Activated T-helper 2 cell treated with anti-CD3 and anti-CD28 coated beads, Interferon-gamma antibody, Interleukin-2, Interleukin-4, amounts not matched to agents 10 μg/mL and 5 μg/mL and 100 μg/mL, durations not matched to agents 14 hours and 24 hours and 36 hours (primary cell): ENCODE data around the gene PDCD7. TPM values are rescaled to one million over a fixed set of nuclear protein-coding genes. Genes with fewer than 3 reads are reported as not detected.
A peak's percentile ranks its signal among the peaks of the same experiment; 100 is the strongest.
"Not testable (repeated sequence)": the region's sequence is repeated elsewhere in the genome, so short reads cannot be mapped to it uniquely, and the experiment has no call there.

Experiments used
- DNase-seq: peaks from one replicate; pipeline ENCODE4 v3.0.0; 2021; ENCODE audit warnings: low spot score
- H3K27ac Mint-ChIP-seq: one replicate; pipeline ENCODE4 v1.8.0; 2021; ENCODE audit warnings: mixed read lengths
- H3K27me3 Mint-ChIP-seq: one replicate; pipeline ENCODE4 v1.8.0; 2021; ENCODE audit warnings: low read depth, mixed read lengths
- H3K36me3 Mint-ChIP-seq: one replicate; pipeline ENCODE4 v1.8.0; 2021; ENCODE audit warnings: low read depth, mixed read lengths
- H3K4me1 Mint-ChIP-seq: one replicate; pipeline ENCODE4 v1.8.0; 2021; ENCODE audit warnings: low read depth, mixed read lengths
- H3K4me3 Mint-ChIP-seq: one replicate; pipeline ENCODE4 v1.8.0; 2021; ENCODE audit warnings: low read depth, mild to moderate bottlenecking, moderate library complexity, mixed read lengths
- H3K9me3 Mint-ChIP-seq: one replicate; pipeline ENCODE4 v1.8.0; 2021; ENCODE audit warnings: mixed read lengths
- intact Hi-C: fragments of 100-400 bp; cut with micrococcal nuclease; formaldehyde crosslinking; loops from one replicate; pipeline ENCODE4 v1.15.1; 2023
- total RNA-seq: library from RNA; stranded (reverse); gene quantifications from 2 replicates; pipeline ENCODE4 v1.2.3, GENCODE V29; 2022

PDCD7 gene
- total RNA-seq, 1 donor from 2014 or later: 68.4 TPM

DNA sequence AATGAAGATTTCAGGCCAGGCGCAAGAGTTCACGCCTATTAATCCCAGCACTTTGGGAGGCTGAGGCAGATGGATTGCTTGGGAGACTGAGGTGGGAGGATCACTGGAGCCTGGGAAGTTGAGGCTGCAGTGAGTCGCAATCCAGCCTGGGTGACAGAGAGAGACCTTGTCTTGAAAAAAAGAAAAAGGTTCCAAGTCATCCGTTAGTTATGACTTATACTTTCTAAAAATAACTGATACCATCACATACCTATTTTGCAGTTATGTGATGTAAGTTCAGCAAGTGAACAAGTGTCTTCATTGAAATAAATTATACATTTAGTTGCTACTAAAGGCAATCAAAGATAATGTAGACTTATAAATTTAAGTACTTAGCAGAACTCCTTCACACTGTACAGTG, 29.4 kb upstream of the PDCD7 start:
- no peak for DNase-seq
- H3K27ac Mint-ChIP-seq: no peak overlapping the region
- H3K4me3 Mint-ChIP-seq: no peak overlapping the region
- peaks cover 37% of the 10 kb centered on the region for H3K36me3 Mint-ChIP-seq
- no peaks in the 10 kb centered on the region for H3K27me3 Mint-ChIP-seq
- intact Hi-C loops: no loop called here
- H3K9me3 Mint-ChIP-seq: no peaks in the 10 kb centered on the region
- peaks cover 2% of the 10 kb centered on the region for H3K4me1 Mint-ChIP-seq

DNA sequence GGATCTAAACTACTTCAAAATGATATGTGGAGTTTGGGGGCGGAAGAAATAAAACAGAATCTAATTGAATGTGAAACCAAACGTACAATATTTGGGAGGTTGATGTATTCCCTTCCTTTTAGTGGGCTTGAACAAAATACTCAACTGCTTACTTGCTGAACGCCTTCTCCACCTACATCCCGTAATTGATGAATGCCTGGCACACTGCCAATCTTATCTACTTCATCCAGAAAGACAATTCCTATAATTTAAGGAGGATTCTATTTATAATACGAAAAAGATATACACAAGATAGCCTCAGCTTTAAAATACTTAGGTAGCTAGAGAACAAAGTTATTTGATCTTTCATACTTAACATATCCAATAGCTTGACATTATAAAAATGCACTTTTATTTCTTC, 23.1 kb upstream of the PDCD7 start:
- intact Hi-C loops: no loop called here
- Mint-ChIP-seq H3K36me3 (peaks cover 57% of the 10 kb centered on the region), H3K4me3 (no peak overlapping the region), H3K9me3 (no peaks in the 10 kb centered on the region), H3K4me1 (peaks cover 4% of the 10 kb centered on the region), H3K27me3 (no peaks in the 10 kb centered on the region), H3K27ac (no peak overlapping the region)
- DNase-seq: no peak

DNA sequence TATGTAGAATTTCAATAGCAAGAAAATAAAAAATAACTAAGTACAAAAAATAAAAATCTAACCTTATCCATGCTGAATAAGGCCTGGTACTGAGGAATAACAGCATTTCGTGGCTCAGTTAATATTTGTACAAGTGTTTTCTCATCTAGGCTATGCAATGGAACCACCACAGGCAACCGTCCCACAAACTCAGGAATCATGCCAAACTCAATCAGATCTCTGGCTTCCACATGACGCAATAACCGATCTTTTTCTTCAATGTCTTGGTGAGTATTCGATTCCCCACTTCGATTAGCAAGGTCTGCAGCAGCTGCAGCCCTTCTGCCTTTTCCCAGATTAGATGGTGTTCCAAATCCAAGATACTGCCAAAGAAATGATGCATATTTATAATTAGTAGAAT, 21.1 kb upstream of the PDCD7 start:
- H3K36me3 Mint-ChIP-seq: peaks cover 54% of the 10 kb centered on the region
- H3K4me1 Mint-ChIP-seq: peaks cover 2% of the 10 kb centered on the region
- H3K27ac Mint-ChIP-seq: no peak overlapping the region

DNA sequence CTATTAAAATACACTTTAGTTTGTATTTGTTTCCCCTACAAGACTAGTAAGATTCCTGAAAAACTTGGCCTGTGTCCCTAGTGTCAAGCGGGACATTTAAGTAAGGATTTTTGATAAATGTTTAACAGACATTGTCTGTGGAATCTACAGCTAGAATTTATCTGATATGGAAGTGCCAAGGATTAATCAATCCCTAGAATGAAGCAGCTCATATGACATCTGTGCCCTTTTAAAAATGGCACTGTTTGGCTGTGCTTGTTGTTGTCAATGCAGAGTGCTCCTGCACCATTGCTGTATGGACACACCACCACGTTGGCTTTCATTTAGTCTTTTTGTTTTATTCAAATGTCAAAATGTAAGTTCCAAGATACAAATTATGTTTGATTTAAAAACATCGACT, 14.3 kb upstream of the PDCD7 start:
- H3K27me3 Mint-ChIP-seq: no peaks in the 10 kb centered on the region
- H3K4me3 Mint-ChIP-seq: no peak overlapping the region
- intact Hi-C loops: no loop called here
- H3K9me3 Mint-ChIP-seq: no peaks in the 10 kb centered on the region
- DNase-seq: no peak
- H3K4me1 Mint-ChIP-seq: no peaks in the 10 kb centered on the region
- H3K27ac Mint-ChIP-seq: no peak overlapping the region
- peaks cover 28% of the 10 kb centered on the region for H3K36me3 Mint-ChIP-seq

More for the DNA sequence above, 21.1 kb upstream of the PDCD7 start:
- intact Hi-C loops: no loop called here
- DNase-seq: no peak
- no peaks in the 10 kb centered on the region for H3K27me3 Mint-ChIP-seq
- H3K9me3 Mint-ChIP-seq: no peaks in the 10 kb centered on the region
- no peak overlapping the region for H3K4me3 Mint-ChIP-seq

DNA sequence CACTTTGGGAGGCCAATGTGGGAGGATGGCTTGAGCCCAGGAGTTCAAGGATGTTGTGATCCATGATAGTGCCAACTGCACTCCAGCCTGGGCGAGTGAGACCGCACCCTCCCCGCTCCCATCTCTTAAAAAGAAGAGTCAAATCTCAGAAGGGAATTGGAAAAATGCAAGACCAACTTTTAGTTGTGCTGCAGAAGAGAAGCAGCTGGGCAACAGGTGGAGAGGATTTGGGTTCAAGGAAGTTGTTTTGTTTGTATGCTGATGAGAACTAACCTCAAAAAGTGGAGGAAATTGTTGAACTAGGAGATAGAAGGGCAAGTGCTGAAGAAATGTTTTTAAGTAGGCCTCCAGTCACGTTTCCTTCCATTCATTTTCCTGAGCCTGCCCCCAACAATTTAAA, 12.8 kb upstream of the PDCD7 start:
- H3K27ac Mint-ChIP-seq: no peak overlapping the region
- no peaks in the 10 kb centered on the region for H3K27me3 Mint-ChIP-seq
- DNase-seq: no peak
- intact Hi-C loops: no loop called here
- H3K4me3 Mint-ChIP-seq: no peak overlapping the region
- peaks cover 21% of the 10 kb centered on the region for H3K36me3 Mint-ChIP-seq
- no peaks in the 10 kb centered on the region for H3K4me1 Mint-ChIP-seq
- no peaks in the 10 kb centered on the region for H3K9me3 Mint-ChIP-seq

DNA sequence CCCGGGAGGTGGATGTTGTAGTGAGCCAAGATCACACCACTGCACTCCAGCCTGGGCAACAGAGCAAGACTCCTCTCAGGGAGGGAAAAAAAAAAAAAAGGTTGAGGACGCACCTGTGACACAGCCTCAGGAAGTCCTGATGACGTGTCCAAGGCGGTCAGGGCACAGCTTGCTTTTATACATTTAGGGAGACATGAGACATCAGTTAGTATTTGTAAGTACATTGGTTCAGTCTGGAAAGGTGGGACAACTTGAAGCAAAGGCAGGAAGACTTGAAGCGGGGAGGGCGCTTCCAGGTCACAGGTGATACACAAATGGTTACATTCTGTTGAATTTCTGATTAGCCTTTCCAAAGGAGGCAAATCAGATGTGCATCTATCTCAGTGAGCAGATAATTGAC, 5.0 kb upstream of the PDCD7 start:
- intact Hi-C loops, DNase-seq, H3K9me3 Mint-ChIP-seq, H3K36me3 Mint-ChIP-seq, H3K4me1 Mint-ChIP-seq, H3K4me3 Mint-ChIP-seq, H3K27ac Mint-ChIP-seq, H3K27me3 Mint-ChIP-seq: not testable (repeated sequence)

DNA sequence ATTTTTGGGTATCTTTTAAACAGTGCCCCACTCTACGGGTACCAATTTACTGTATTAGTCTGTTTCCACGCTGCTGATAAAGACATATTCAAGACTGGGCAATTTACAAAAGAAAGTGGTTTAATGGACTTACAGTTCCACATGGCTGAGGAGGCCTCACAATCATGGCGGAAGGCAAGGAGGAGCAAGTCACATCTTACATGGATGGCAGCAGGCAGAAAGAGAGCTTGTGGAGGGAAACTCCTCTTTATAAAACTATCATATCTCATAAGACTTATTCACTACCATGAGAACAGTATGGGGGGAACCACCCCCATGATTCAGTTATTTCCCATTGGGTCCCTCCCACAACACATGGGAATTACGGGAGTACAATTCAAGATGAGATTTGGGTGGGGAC, 4.3 kb upstream of the PDCD7 start:
- H3K4me3 Mint-ChIP-seq, intact Hi-C loops, H3K9me3 Mint-ChIP-seq, H3K4me1 Mint-ChIP-seq, H3K27me3 Mint-ChIP-seq, H3K36me3 Mint-ChIP-seq, H3K27ac Mint-ChIP-seq, DNase-seq: not testable (repeated sequence)

DNA sequence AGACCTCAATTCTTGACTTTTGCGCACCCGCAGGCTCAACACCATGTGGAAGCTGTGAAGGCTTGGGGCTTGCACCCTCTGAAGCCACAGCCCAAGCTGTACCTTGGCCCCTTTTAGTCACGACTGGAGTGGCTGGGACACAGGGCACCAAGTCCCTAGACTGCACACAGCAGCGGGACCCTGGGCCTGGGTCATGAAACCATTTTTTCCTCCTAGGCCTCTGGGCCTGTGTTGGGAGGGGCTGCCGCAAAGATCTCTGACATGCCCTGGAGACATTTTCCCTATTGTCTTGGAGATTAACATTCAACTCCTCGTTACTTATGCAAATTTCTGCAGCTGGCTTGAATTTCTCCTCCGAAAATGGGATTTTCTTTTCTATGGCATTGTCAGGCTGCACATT, 3.5 kb upstream of the PDCD7 start:
- H3K4me3 Mint-ChIP-seq, H3K27me3 Mint-ChIP-seq, H3K9me3 Mint-ChIP-seq, H3K36me3 Mint-ChIP-seq, DNase-seq, H3K4me1 Mint-ChIP-seq, intact Hi-C loops, H3K27ac Mint-ChIP-seq: not testable (repeated sequence)

DNA sequence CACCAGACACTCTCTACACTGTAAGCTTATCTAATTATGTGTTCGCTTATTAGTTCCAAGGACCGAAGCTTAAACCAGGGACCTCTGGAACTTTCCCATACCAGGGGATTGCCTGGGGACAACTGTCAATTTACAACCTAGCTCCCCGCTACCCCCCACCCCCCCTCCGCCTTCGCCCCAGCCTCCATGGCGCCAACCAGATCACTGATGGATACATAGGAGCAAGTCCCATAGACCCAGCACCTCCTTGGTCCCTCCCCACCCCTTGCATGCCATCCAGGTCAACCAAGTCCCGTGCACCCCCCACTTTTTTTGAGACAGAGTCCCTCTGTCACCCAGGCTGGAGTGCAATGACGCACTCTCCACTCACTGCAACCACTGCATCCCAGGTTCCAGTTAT, 930 bp upstream of the PDCD7 start:
- no peak overlapping the region for H3K27ac Mint-ChIP-seq
- no peak for DNase-seq
- peak overlapping the region; percentile 85 for H3K4me3 Mint-ChIP-seq
- H3K36me3 Mint-ChIP-seq: peaks cover 13% of the 10 kb centered on the region
- H3K27me3 Mint-ChIP-seq: no peaks in the 10 kb centered on the region
- H3K9me3 Mint-ChIP-seq: peaks cover 8% of the 10 kb centered on the region
- H3K4me1 Mint-ChIP-seq: peaks cover 14% of the 10 kb centered on the region
- intact Hi-C loops: loop anchor here (5.0 kb wide), 1 partner anchor 163 kb away; the partner anchor contains the start of gene RNU5A-1

DNA sequence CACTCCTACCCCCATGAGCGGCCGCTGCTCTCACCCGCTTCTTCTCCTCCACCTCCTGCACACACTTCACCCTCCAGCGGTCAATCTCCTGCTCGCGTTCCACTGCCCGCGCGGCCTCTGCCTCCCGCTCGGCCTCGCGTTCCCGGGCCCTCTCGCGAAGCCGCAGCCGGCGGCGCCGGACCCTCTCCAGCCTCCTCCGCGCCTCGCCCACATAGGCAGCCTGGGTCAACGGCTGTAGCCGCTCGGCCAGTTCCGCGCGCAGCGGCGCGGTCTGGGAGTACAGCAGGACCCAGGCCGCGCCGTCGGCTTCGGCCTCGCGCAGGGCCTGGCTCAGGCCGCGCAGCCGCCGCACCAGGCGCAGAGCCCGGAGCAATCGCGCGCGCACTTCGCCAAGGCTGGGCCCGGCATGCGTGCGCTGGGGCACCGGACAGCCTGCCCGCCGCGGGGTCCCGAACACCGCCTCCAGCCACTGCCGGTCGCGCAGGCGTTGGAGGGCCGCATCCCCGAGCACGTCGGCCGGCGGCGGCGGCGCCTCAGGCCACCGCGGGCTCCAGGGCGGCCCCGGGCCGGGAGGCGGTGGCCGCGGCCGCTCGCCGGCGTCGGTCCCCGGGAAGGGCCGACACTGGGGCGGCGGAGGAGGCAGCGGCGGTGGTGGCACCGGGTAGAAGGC, 595 bp downstream of the PDCD7 start:
- H3K4me1 Mint-ChIP-seq: peaks cover 15% of the 10 kb centered on the region
- peaks cover 27% of the 10 kb centered on the region for H3K36me3 Mint-ChIP-seq
- peak overlapping the region; percentile 86 for H3K4me3 Mint-ChIP-seq
- peaks cover 8% of the 10 kb centered on the region for H3K9me3 Mint-ChIP-seq
- H3K27me3 Mint-ChIP-seq: no peaks in the 10 kb centered on the region
- intact Hi-C loops: loop anchor here (2.0 to 5.0 kb wide), 2 partner anchors 52 to 164 kb away; partner anchors contain the start of genes CLPX and RNU5A-1
- peak; percentile 28 for DNase-seq
- H3K27ac Mint-ChIP-seq: peak overlapping the region; percentile 74

DNA sequence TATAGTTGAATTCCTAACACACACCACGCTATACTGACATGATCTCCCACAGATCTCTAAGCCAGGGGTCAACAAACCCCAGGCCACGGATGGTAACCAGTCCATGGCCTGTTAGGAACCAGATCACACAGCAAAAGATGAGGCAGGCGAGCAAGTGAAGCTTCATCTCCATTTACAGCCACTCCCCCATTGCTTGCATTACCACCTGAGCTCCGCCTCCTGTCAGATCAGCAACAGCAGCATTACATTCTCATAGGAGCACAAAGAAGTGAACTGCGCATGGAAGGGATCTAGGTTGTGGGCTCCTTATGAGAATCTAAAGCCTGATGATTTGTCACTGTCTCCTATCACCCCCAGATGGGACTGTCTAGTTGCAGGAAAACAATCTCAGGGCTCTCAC, 2.7 kb downstream of the PDCD7 start:
- H3K27ac Mint-ChIP-seq: no peak overlapping the region
- H3K36me3 Mint-ChIP-seq: peaks cover 41% of the 10 kb centered on the region
- H3K4me3 Mint-ChIP-seq: peak overlapping the region; percentile 33

DNA sequence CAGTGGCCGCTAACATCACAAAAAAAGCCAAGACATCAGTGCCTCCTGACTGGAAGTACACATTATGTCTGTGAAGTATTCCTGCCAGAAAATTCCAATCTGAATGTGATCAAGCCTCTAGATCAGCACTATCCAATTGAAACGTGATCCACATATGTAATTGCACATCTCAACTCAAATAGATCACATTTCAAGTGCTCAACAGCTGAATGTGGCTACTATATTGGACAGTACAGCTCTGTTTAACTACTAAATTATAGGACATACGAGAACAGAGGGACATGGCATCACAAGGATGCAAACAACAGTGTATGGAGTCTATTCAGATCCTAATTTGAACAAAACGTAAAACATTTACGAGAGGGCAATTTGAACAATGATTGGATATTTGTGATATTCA, 18.1 kb downstream of the PDCD7 start:
- Mint-ChIP-seq H3K4me3 (no peak overlapping the region), H3K27me3 (no peaks in the 10 kb centered on the region), H3K9me3 (no peaks in the 10 kb centered on the region), H3K4me1 (no peaks in the 10 kb centered on the region), H3K27ac (no peak overlapping the region), H3K36me3 (peaks cover 60% of the 10 kb centered on the region)
- DNase-seq: no peak
- intact Hi-C loops: no loop called here

More for the DNA sequence above, 2.7 kb downstream of the PDCD7 start:
- H3K9me3 Mint-ChIP-seq: no peaks in the 10 kb centered on the region
- no peak for DNase-seq
- no peaks in the 10 kb centered on the region for H3K27me3 Mint-ChIP-seq
- peaks cover 15% of the 10 kb centered on the region for H3K4me1 Mint-ChIP-seq
- intact Hi-C loops: loop anchor here (5.0 kb wide), 1 partner anchor 166 kb away; the partner anchor contains the start of gene RNU5A-1

DNA sequence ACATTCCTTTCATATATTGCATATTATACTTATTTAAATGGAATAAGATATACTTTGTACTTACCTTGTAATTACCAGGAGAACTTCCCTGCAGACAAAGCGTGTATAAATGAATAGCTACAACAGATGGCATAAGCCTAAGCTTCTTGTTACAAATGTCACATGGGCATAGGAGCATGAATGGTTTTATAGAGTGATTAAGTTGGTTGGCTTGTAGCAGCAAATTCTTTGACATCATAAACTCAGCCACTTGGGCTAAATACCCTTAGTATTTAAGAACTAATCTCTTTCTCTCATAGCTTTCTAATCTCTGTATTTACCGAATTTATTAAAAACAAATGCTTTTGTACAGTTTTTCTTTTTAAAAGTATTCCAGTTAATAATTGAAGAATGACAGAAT, 18.5 kb downstream of the PDCD7 start, which contains the start of gene UBAP1L:
Gene UBAP1L, minus strand, starts transcription at position 115 of the 400 bp plus-strand sequence. CDS start 8,985 bp downstream, outside the sequence.
- H3K4me1 Mint-ChIP-seq: no peaks in the 10 kb centered on the region
- intact Hi-C loops: no loop called here
- peaks cover 60% of the 10 kb centered on the region for H3K36me3 Mint-ChIP-seq
- no peak for DNase-seq
- H3K4me3 Mint-ChIP-seq: no peak within 1 kb of the TSS
- H3K27ac Mint-ChIP-seq: no peak within 1 kb of the TSS
- no peaks in the 10 kb centered on the region for H3K9me3 Mint-ChIP-seq
- no peaks in the 10 kb centered on the region for H3K27me3 Mint-ChIP-seq
